Activated CD8-positive, alpha-beta T cell treated with anti-CD3 and anti-CD28 coated beads for 36 hours (primary cell): ENCODE results near the gene SLC25A40. TPM values are rescaled to one million over a fixed set of nuclear protein-coding genes. Genes with fewer than 3 reads are reported as not detected.

Experiments
- ATAC-seq: fragments of 200-7000 bp; cut with Tn5 transposase; one replicate; pipeline ENCODE4 v1.10.0; 2021; ENCODE audit warnings: mild to moderate bottlenecking, moderate library complexity
- CTCF ChIA-PET: fragments of 350-600 bp; sonication (Branson Sonifier 250); formaldehyde crosslinking; loops from one replicate; lab custom pipeline; 2021; ENCODE audit warnings: antibody characterized with exemption; lab: Charles Lee
- POLR2A ChIA-PET: fragments of 350-600 bp; sonication (Branson Sonifier 250); formaldehyde crosslinking; loops from one replicate; lab custom pipeline; 2021; ENCODE audit warnings: antibody characterized with exemption; lab: Charles Lee
- DNase-seq: peaks from one replicate; pipeline ENCODE4 v3.0.0-alpha.2; 2020
- H3K27ac Mint-ChIP-seq: one replicate; pipeline ENCODE4 v1.8.0; 2021; ENCODE audit warnings: mild to moderate bottlenecking, mixed read lengths
- H3K27me3 Mint-ChIP-seq: one replicate; pipeline ENCODE4 v1.8.0; 2021; ENCODE audit warnings: mixed read lengths
- H3K36me3 Mint-ChIP-seq: one replicate; pipeline ENCODE4 v1.8.0; 2021; ENCODE audit warnings: low read depth, mixed read lengths
- H3K4me1 Mint-ChIP-seq: one replicate; pipeline ENCODE4 v1.8.0; 2021; ENCODE audit warnings: low read depth, mixed read lengths
- H3K4me3 Mint-ChIP-seq: one replicate; pipeline ENCODE4 v1.8.0; 2021; ENCODE audit warnings: mild to moderate bottlenecking, moderate library complexity, mixed read lengths
- H3K9me3 Mint-ChIP-seq: one replicate; pipeline ENCODE4 v1.8.0; 2021; ENCODE audit warnings: mixed read lengths
- CTCF ChIP-seq: fragments of 200-600 bp; IDR thresholded peaks from one replicate; pipeline ENCODE4 v1.8.0; 2022; ENCODE audit warnings: antibody characterized with exemption, mild to moderate bottlenecking
- intact Hi-C: fragments of 100-400 bp; cut with micrococcal nuclease; formaldehyde crosslinking; loops from one replicate; pipeline ENCODE4 v1.10.0; 2022
- total RNA-seq, 2 experiments: library from RNA; stranded (reverse); gene quantifications; one replicate each; pipeline ENCODE4 v1.2.3, GENCODE V29; 2021

SLC25A40 gene
- total RNA-seq, 2 experiments from 2014 or later, result 38.9 to 47.4 TPM

- intact Hi-C loops, result no loop called here
- DNase-seq, result no peak
- H3K4me1 Mint-ChIP-seq, result no peaks in the 10 kb centered on the region
These were observed 70.0 kb downstream of the SLC25A40 start for GRCh38 chr7:87806150-87806549.

GRCh38 chr7:87797798-87798403 lies 78.3 kb downstream of the SLC25A40 start:
- CTCF ChIA-PET, result interaction anchor here (0.7 to 3.6 kb wide), 10 partner anchors 11 to 372 kb away, joined by 3 to 25 read pairs (median 4); partner anchors contain the start of gene ADAM22
- Mint-ChIP-seq H3K9me3 (no peaks in the 10 kb centered on the region), H3K36me3 (no peaks in the 10 kb centered on the region), H3K27ac (no peak overlapping the region), H3K27me3 (peaks cover 8% of the 10 kb centered on the region), H3K4me3 (no peak overlapping the region), H3K4me1 (no peaks in the 10 kb centered on the region)
- POLR2A ChIA-PET, result no interaction called here
- intact Hi-C loops, result loop anchor here (5.0 kb wide), 3 partner anchors 89 to 369 kb away; no protein-coding TSS in a partner anchor
- peak; percentile 77 for TF ChIP-seq CTCF
- ATAC-seq, result peak; percentile 69
- DNase-seq, result no peak

More at GRCh38 chr7:87806150-87806549, 70.0 kb downstream of the SLC25A40 start:
- ChIA-PET CTCF (no interaction called here), POLR2A (no interaction called here)
- no peaks in the 10 kb centered on the region for H3K36me3 Mint-ChIP-seq
- no peak for ATAC-seq
- H3K27ac Mint-ChIP-seq, result no peak overlapping the region
- no peak overlapping the region for H3K4me3 Mint-ChIP-seq
- TF ChIP-seq CTCF, result no peak
- no peaks in the 10 kb centered on the region for H3K9me3 Mint-ChIP-seq
- no peaks in the 10 kb centered on the region for H3K27me3 Mint-ChIP-seq

- POLR2A ChIA-PET, result no interaction called here
- Mint-ChIP-seq H3K36me3 (no peaks in the 10 kb centered on the region), H3K4me3 (no peak overlapping the region), H3K27me3 (peaks cover 9% of the 10 kb centered on the region), H3K9me3 (no peaks in the 10 kb centered on the region), H3K27ac (no peak overlapping the region), H3K4me1 (no peaks in the 10 kb centered on the region)
- ATAC-seq (no peak), DNase-seq (no peak)
- TF ChIP-seq CTCF, result no peak
- intact Hi-C loops, result loop anchor here (5.0 kb wide), 3 partner anchors 90 to 370 kb away; no protein-coding TSS in a partner anchor
- CTCF ChIA-PET, result interaction anchor here (0.7 to 3.6 kb wide), 10 partner anchors 10 to 372 kb away, joined by 3 to 25 read pairs (median 3); partner anchors contain the start of gene ADAM22
These were observed 78.8 kb downstream of the SLC25A40 start for GRCh38 chr7:87797395-87797794.

GRCh38 chr7:87785368-87785995 lies 90.7 kb downstream of the SLC25A40 start:
- intact Hi-C loops, result no loop called here
- DNase-seq (no peak), ATAC-seq (no peak)
- no peaks in the 10 kb centered on the region for H3K9me3 Mint-ChIP-seq
- H3K27me3 Mint-ChIP-seq, result peaks cover 6% of the 10 kb centered on the region
- no peak overlapping the region for H3K27ac Mint-ChIP-seq
- H3K4me1 Mint-ChIP-seq, result no peaks in the 10 kb centered on the region
- POLR2A ChIA-PET, result no interaction called here
- no peak overlapping the region for H3K4me3 Mint-ChIP-seq
- no peak for TF ChIP-seq CTCF
- no peaks in the 10 kb centered on the region for H3K36me3 Mint-ChIP-seq
- CTCF ChIA-PET, result interaction anchor here (0.7 kb wide), 1 partner anchor 171 kb away, joined by 3 read pairs; no protein-coding TSS in a partner anchor

GRCh38 chr7:87784424-87784823 lies 91.7 kb downstream of the SLC25A40 start:
- ATAC-seq, result no peak
- H3K36me3 Mint-ChIP-seq, result no peaks in the 10 kb centered on the region
- intact Hi-C loops, result no loop called here
- H3K27ac Mint-ChIP-seq, result no peak overlapping the region
- ChIA-PET CTCF (interaction anchor here (1.7 kb wide), 1 partner anchor 13 kb away, joined by 5 read pairs; no protein-coding TSS in a partner anchor), POLR2A (no interaction called here)
- no peak for TF ChIP-seq CTCF
- H3K4me3 Mint-ChIP-seq, result no peak overlapping the region
- no peak for DNase-seq
- peaks cover 4% of the 10 kb centered on the region for H3K27me3 Mint-ChIP-seq
- no peaks in the 10 kb centered on the region for H3K4me1 Mint-ChIP-seq
- H3K9me3 Mint-ChIP-seq, result no peaks in the 10 kb centered on the region
